ENCODE results near the gene GPR137.

GPR137 gene

DNA sequence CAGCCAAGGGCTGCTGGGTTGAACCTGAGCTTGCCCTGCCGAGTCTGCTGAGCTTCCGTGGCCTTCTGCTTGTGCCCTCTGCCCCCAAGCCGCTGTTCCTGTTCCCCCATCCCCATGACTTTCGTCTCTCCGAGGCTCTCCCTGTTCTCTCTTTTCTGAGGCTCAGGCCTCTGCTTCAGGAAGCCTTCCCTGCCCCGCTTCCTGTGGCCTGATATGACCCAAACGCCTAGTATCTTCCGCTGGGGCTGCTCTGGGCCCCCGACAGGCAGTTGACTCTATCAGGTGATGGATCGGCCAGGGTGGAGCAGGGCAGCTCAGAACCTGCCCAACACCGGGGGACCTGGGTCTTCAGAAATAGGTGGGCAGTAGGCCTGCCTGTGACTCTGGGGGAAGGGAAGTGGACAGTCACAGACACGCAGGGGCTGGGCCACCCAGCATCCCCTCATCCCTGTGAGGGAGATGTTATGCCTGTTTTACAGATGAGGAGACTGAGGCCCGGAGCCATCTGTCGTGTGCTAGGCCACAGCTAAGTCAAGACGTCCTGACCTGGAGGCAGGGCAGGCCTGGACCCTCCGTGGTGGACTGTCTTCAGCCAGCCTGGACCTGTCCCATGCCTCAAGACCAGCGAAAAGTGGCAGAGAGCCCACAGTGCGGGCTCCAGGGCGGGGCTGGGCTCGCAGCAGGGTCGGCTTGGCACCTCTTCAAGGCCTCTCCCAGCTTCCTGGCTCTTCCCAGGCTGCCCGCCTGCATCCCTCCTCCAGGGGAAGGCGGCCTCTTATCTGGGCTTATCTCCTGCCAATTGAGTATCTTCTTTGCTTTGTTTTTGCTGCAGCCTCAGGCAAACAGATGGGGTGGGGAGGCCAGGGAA lies 17.4 kb upstream of the GPR137 start:
- TF ChIP-seq FOXP2 (optimal IDR thresholded peaks at IDR 0.05; ENCODE audit: borderline replicate concordance, extremely low read depth, extremely low read length, insufficient read depth), result no peak
- 0 out of 2 replicates have a peak, but pooled peaks have one; percentile 30 for TF ChIP-seq SIN3A (IDR thresholded peaks at IDR 0.05; ENCODE audit: borderline replicate concordance, insufficient read depth, low read length)
- no peak for TF ChIP-seq TAF1 (IDR thresholded peaks at IDR 0.05; ENCODE audit: borderline replicate concordance, insufficient read depth, low read length)
- TF ChIP-seq, protein P1, sequence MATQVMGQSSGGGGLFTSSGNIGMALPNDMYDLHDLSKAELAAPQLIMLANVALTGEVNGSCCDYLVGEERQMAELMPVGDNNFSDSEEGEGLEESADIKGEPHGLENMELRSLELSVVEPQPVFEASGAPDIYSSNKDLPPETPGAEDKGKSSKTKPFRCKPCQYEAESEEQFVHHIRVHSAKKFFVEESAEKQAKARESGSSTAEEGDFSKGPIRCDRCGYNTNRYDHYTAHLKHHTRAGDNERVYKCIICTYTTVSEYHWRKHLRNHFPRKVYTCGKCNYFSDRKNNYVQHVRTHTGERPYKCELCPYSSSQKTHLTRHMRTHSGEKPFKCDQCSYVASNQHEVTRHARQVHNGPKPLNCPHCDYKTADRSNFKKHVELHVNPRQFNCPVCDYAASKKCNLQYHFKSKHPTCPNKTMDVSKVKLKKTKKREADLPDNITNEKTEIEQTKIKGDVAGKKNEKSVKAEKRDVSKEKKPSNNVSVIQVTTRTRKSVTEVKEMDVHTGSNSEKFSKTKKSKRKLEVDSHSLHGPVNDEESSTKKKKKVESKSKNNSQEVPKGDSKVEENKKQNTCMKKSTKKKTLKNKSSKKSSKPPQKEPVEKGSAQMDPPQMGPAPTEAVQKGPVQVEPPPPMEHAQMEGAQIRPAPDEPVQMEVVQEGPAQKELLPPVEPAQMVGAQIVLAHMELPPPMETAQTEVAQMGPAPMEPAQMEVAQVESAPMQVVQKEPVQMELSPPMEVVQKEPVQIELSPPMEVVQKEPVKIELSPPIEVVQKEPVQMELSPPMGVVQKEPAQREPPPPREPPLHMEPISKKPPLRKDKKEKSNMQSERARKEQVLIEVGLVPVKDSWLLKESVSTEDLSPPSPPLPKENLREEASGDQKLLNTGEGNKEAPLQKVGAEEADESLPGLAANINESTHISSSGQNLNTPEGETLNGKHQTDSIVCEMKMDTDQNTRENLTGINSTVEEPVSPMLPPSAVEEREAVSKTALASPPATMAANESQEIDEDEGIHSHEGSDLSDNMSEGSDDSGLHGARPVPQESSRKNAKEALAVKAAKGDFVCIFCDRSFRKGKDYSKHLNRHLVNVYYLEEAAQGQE (IDR thresholded peaks at IDR 0.05; ENCODE audit: insufficient read depth in 1 of 2, low read depth in 2 of 2, low read length in 2 of 2), result no peak
- TF ChIP-seq POLR2AphosphoS5 (IDR thresholded peaks at IDR 0.05; ENCODE audit: low read depth, low read length), result peak; percentile 33

DNA sequence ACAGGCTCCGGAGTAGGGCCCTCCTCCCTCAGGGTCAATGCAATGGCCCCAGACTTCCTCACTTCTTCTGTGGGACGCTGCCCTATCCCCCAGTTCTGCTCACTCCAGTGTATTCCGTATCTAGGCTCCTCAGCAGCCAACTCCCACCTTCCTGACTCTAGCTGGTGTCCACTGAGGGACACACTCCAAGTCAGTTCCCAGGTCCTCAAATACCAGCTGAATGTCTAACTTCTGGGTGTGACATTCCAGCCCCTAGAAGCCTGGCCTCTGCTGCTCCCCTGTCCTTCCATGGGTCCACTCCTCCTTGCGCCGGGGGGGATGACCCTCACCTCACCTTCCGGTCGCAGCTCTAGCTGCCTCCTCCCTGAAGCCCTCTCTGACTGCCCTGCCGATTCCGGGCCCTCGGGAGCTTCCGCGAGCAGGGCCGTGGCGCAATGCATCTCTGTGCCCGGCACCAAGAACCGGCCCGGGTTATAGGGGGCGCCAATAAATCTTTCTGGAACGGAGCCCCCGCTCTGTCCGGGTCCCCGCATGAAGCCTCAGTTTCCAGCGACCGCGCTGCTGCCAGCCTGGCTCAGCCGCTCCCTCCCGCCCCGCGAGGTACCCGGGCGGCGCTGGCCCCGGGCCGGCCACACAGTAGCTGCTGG lies 16.6 kb upstream of the GPR137 start:
- TF ChIP-seq SIN3A (IDR thresholded peaks at IDR 0.05; ENCODE audit: borderline replicate concordance, insufficient read depth, low read length), result no peak
- TF ChIP-seq POLR2AphosphoS5 (IDR thresholded peaks at IDR 0.05; ENCODE audit: low read depth, low read length), result 0 out of 2 replicates have a peak, but pooled peaks have one; percentile 5
- TF ChIP-seq FOXP2 (optimal IDR thresholded peaks at IDR 0.05; ENCODE audit: borderline replicate concordance, extremely low read depth, extremely low read length, insufficient read depth), result no peak
- TF ChIP-seq TAF1 (IDR thresholded peaks at IDR 0.05; ENCODE audit: borderline replicate concordance, insufficient read depth, low read length), result no peak
- TF ChIP-seq, protein P1 (IDR thresholded peaks at IDR 0.05; ENCODE audit: insufficient read depth in 1 of 2, low read depth in 2 of 2, low read length in 2 of 2), result 0 out of 4 replicates have a peak, but pooled peaks of 1 of the 2 experiments have one; percentile 25

DNA sequence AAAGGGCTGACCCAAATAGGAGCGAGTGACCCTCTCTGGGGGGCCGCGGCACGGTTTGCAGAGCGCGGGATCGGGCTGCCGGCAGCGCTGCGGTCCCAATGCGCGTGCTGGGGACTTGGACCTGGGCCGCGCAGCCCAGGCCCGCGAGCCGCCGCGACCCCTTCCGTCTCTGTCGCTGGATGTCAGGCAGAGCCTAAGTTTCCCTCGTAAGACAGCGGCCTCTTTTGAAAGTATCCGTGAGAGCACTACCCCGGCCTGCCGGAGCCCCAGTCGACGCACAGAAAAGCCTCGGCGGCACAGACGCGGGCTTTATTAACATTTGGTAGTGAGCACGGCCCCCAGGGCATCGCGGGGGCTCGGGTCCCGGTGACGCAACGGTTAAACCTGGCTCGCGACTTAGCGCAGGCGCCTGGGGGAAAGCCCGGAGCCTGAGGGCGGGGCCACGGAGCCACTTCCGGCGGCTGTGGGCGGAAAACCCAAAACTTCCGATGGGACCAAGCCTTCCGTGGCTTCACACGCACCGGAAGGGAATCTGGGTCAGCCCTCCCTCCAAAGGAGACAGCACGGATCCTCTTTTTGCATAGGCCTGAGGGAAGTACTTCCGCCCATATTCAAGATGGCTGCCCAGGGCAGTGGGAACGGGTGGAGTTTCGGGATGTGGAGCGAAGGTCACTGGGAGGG lies 16.0 kb upstream of the GPR137 start:
- TF ChIP-seq SIN3A (IDR thresholded peaks at IDR 0.05; ENCODE audit: borderline replicate concordance, insufficient read depth, low read length) (peak; percentile 92), POLR2AphosphoS5 (IDR thresholded peaks at IDR 0.05; ENCODE audit: low read depth, low read length) (peak; percentile 9; the same call in 1 of the 2 replicates), FOXP2 (optimal IDR thresholded peaks at IDR 0.05; ENCODE audit: borderline replicate concordance, extremely low read depth, extremely low read length, insufficient read depth) (no peak), TAF1 (IDR thresholded peaks at IDR 0.05; ENCODE audit: borderline replicate concordance, insufficient read depth, low read length) (peak; percentile 81; the same call in 1 of the 2 replicates)
- TF ChIP-seq, protein P1 (IDR thresholded peaks at IDR 0.05; ENCODE audit: insufficient read depth in 1 of 2, low read depth in 2 of 2, low read length in 2 of 2), result 0 out of 4 replicates have a peak, but pooled peaks of 1 of the 2 experiments have one; percentile 6

DNA sequence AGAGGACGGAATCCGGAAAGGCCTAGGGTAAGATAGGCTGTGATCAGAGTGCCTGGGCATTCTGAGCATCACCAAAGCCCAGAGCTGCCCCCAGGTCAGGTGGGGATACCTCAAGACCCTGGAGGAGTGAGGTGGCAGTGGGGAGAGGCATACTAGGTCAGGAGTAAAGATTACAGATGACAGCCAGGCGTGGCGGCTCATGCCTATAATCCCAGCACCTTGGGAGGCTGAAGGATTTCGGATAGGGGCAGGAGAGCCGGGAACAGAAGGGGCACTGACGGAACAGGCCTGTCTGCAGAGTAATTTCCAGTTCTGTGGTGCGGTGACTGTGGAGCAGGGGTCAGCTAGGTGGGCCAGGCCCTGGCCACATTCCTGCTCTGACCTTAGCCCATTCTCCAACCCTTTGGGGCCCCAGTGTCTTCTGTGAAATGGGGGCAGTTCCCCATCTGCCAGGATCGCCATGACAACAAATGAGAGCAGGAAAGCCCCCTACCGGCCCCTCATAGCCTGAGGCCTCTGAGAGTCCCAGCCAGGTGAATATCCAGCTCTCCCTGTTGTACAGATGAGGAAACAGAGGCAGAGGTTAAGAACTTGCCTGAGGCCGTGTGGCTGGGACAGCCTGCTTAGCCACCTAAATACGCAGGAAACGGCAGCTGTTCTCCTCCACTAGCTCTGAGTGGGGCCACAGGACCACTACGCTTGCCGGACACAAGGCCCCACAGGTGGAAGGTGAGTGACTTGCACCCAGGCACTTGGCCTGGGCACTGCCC lies 10.4 kb upstream of the GPR137 start:
- TF ChIP-seq SIN3A (IDR thresholded peaks at IDR 0.05; ENCODE audit: borderline replicate concordance, insufficient read depth, low read length), result no peak
- TF ChIP-seq FOXP2 (optimal IDR thresholded peaks at IDR 0.05; ENCODE audit: borderline replicate concordance, extremely low read depth, extremely low read length, insufficient read depth), result no peak
- TF ChIP-seq TAF1 (IDR thresholded peaks at IDR 0.05; ENCODE audit: borderline replicate concordance, insufficient read depth, low read length), result no peak
- no peak for TF ChIP-seq POLR2AphosphoS5 (IDR thresholded peaks at IDR 0.05; ENCODE audit: low read depth, low read length)
- TF ChIP-seq, protein P1 (IDR thresholded peaks at IDR 0.05; ENCODE audit: insufficient read depth in 1 of 2, low read depth in 2 of 2, low read length in 2 of 2), result no peak
